PC-9 (cell line): Measurements from ENCODE around the gene ADARB2. TPM values are rescaled to one million over a fixed set of nuclear protein-coding genes. Genes with fewer than 3 reads are reported as not detected.

Experiments
- BruUV-seq: library from RNA; stranded (reverse); fragments of 400-500 nt; replicated peaks from 2 replicates; lab custom pipeline; 2021; lab: Mats Ljungman, UMichigan
- CTCF ChIA-PET: fragments of 300-600 bp; sonication (Branson Sonifier 250); formaldehyde crosslinking; loops from one replicate; lab custom pipeline; 2022; ENCODE audit warnings: antibody characterized with exemption; lab: Charles Lee
- POLR2A ChIA-PET: fragments of 300-600 bp; sonication (Branson Sonifier 250); formaldehyde crosslinking; loops from one replicate; lab custom pipeline; 2022; ENCODE audit warnings: antibody characterized with exemption; ENCODE audit not compliant: unreplicated experiment; lab: Charles Lee
- DNase-seq, 2 experiments: peaks; one replicate each; pipeline versions ENCODE4 v3.0.0 to v3.0.0-alpha.2; 2015 to 2022; ENCODE audit warnings: mixed read lengths in 1 of 2
- H2AFZ ChIP-seq: fragments of 200-600 bp; sonication (generic); 2 replicates; pipeline ENCODE4 v1.8.1; 2017; ENCODE audit warnings: antibody characterized with exemption
- H3F3A ChIP-seq: fragments of 200-600 bp; sonication (generic); 2 replicates; pipeline ENCODE4 v1.8.1; 2017; ENCODE audit warnings: antibody characterized with exemption, mild to moderate bottlenecking, low read depth; ENCODE audit not compliant: insufficient read depth
- H3K27ac ChIP-seq: fragments of 200-600 bp; sonication (generic); 2 replicates; pipeline ENCODE4 v1.6.1; 2016; ENCODE audit warnings: mixed run types
- H3K27me3 ChIP-seq: fragments of 200-600 bp; sonication (generic); 2 replicates; pipeline ENCODE4 v1.6.1; 2016; ENCODE audit warnings: low read depth, mixed run types; ENCODE audit not compliant: insufficient read depth
- H3K36me3 ChIP-seq: fragments of 200-600 bp; sonication (generic); 2 replicates; pipeline ENCODE4 v1.6.1; 2016; ENCODE audit warnings: low read depth, mixed run types
- H3K4me1 ChIP-seq: fragments of 200-600 bp; sonication (generic); replicated peaks from 2 replicates; pipeline ENCODE4 v1.6.1; 2016; ENCODE audit warnings: mixed run types; ENCODE audit not compliant: insufficient read depth
- H3K4me2 ChIP-seq: fragments of 200-600 bp; sonication (generic); 2 replicates; pipeline ENCODE4 v1.6.1; 2017; ENCODE audit warnings: mixed run types
- H3K4me3 ChIP-seq: fragments of 200-600 bp; sonication (generic); 2 replicates; pipeline ENCODE4 v1.6.1; 2016; ENCODE audit warnings: mixed run types
- H3K79me2 ChIP-seq: fragments of 200-600 bp; sonication (generic); 2 replicates; pipeline ENCODE4 v1.6.1; 2017; ENCODE audit warnings: low read depth, mixed run types
- H3K9me2 ChIP-seq: fragments of 200-600 bp; sonication (generic); 2 replicates; pipeline ENCODE4 v1.8.1; 2017; ENCODE audit warnings: mild to moderate bottlenecking; ENCODE audit not compliant: insufficient read depth
- H3K9me3 ChIP-seq: fragments of 200-600 bp; sonication (generic); 2 replicates; pipeline ENCODE4 v1.8.1; 2016; ENCODE audit warnings: low read depth; ENCODE audit not compliant: insufficient read depth
- H4K20me1 ChIP-seq: fragments of 200-600 bp; sonication (generic); 2 replicates; pipeline ENCODE4 v1.8.1; 2017; ENCODE audit not compliant: insufficient read depth
- EZH2 ChIP-seq: fragments of 200-600 bp; sonication (generic); IDR thresholded peaks from 2 replicates; pipeline ENCODE4 v1.8.0; 2017; ENCODE audit warnings: antibody characterized with exemption, low read depth
- intact Hi-C: fragments of 100-400 bp; cut with micrococcal nuclease; formaldehyde crosslinking; loops from one replicate; pipeline ENCODE4 v1.10.0; 2022; ENCODE audit not compliant: unreplicated experiment
- total RNA-seq: library from RNA; stranded (reverse); gene quantifications from 2 replicates; pipeline ENCODE4 v1.2.3, GENCODE V29; 2021
- TF ChIP-seq, protein P1 (sequence below): fragments of 200-600 bp; sonication (generic); conservative IDR thresholded peaks from 2 replicates; pipeline ENCODE4 v1.6.1; 2017; ENCODE audit warnings: mixed run types, antibody characterized with exemption, mild to moderate bottlenecking, moderate library complexity

The ADARB2 gene
- total RNA-seq, 1 experiment from 2014 or later = not detected

DNA sequence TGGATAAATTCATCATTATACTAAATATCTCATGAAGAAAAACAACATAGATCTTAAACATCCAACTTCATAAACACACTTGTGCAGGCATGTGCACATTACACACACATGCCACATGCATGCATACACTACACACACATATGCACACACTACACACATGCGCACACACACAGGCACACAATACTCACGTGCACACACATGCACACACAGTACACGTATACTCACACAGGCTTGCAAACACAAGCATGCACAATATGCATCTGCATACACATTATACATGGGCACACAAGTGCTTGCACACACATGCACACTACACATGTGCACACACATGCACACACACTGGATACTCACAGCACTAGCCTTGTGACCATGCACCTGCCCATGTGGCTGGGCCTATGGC is 105.2 kb downstream of the ADARB2 start:
- no peak overlapping the region for H2AFZ ChIP-seq
- no peak overlapping the region for H3K4me3 ChIP-seq
- no peak for DNase-seq
- no peaks in the 10 kb centered on the region for H3K4me1 ChIP-seq
- peaks cover 39% of the 10 kb centered on the region for H3K27me3 ChIP-seq
- ChIA-PET POLR2A (no interaction called here), CTCF (no interaction called here)
- no peaks in the 10 kb centered on the region for H3K79me2 ChIP-seq
- H3K9me2 ChIP-seq = no peaks in the 10 kb centered on the region
- no peak for TF ChIP-seq EZH2
- TF ChIP-seq, protein P1, sequence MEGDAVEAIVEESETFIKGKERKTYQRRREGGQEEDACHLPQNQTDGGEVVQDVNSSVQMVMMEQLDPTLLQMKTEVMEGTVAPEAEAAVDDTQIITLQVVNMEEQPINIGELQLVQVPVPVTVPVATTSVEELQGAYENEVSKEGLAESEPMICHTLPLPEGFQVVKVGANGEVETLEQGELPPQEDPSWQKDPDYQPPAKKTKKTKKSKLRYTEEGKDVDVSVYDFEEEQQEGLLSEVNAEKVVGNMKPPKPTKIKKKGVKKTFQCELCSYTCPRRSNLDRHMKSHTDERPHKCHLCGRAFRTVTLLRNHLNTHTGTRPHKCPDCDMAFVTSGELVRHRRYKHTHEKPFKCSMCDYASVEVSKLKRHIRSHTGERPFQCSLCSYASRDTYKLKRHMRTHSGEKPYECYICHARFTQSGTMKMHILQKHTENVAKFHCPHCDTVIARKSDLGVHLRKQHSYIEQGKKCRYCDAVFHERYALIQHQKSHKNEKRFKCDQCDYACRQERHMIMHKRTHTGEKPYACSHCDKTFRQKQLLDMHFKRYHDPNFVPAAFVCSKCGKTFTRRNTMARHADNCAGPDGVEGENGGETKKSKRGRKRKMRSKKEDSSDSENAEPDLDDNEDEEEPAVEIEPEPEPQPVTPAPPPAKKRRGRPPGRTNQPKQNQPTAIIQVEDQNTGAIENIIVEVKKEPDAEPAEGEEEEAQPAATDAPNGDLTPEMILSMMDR = no peak
- H3K9me3 ChIP-seq = no peaks in the 10 kb centered on the region
- no peak overlapping the region for H3K27ac ChIP-seq
- no peaks in the 10 kb centered on the region for H3F3A ChIP-seq
- no peak overlapping the region for H3K4me2 ChIP-seq
- intact Hi-C loops = no loop called here
- BruUV-seq = no TSS peak
- no peaks in the 10 kb centered on the region for H4K20me1 ChIP-seq
- no peaks in the 10 kb centered on the region for H3K36me3 ChIP-seq

DNA sequence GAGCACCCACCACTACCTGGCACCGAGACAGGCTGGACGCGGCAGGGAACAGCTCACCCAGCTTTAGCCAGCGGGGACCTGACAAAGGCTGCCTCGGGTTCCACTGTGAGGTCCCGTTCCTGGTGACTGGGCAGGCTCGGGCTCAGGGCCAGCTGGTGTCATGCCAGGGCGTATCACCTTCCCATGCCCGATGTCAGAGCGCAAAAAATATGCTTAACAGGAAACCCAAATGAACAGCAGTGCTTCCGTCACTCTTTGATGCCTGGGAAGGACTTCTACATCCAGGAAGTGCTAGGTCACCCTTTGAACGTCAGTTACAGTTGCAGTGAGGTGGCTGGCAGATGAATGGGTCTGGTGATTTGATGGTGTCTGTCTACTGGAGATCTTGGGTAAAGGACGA is 106.0 kb downstream of the ADARB2 start:
- no peak overlapping the region for H3K4me3 ChIP-seq
- CTCF ChIA-PET = no interaction called here
- no peak overlapping the region for H2AFZ ChIP-seq
- no peaks in the 10 kb centered on the region for H3K36me3 ChIP-seq
- no peaks in the 10 kb centered on the region for H4K20me1 ChIP-seq
- DNase-seq = no peak
- peaks cover 43% of the 10 kb centered on the region for H3K27me3 ChIP-seq
- H3K4me1 ChIP-seq = no peaks in the 10 kb centered on the region
- no peak overlapping the region for H3K4me2 ChIP-seq
- no peak for TF ChIP-seq EZH2
- TF ChIP-seq, protein P1 = no peak
- H3K9me2 ChIP-seq = no peaks in the 10 kb centered on the region
- H3K79me2 ChIP-seq = no peaks in the 10 kb centered on the region
- intact Hi-C loops = no loop called here
- no peak overlapping the region for H3K27ac ChIP-seq
- H3F3A ChIP-seq = no peaks in the 10 kb centered on the region
- POLR2A ChIA-PET = interaction anchor here (0.6 kb wide), 1 partner anchor 306 kb away, joined by 3 read pairs; no protein-coding TSS in a partner anchor
- H3K9me3 ChIP-seq = no peaks in the 10 kb centered on the region
- no TSS peak for BruUV-seq

DNA sequence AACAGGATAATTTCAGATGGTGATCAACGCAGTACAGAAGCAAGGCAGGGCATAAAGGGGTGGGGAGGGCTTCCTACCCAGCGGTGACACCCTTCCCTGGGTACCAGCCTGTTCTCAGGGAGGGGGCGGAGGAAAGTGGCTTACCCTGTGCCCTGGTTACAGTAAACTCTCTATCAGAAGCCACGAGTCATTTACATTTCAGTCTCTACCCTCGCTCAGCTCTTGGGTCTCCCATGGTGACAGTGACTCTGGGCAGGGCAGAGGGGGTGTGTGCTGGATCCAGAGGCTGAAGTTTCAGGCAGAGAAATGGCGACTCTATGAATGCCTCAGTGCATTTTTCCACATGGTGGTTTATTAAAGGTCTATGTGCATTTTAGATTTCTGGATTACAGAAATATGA is 107.0 kb downstream of the ADARB2 start:
- no peaks in the 10 kb centered on the region for H3K36me3 ChIP-seq
- BruUV-seq = no TSS peak
- POLR2A ChIA-PET = no interaction called here
- TF ChIP-seq EZH2 = no peak
- TF ChIP-seq, protein P1 = no peak
- no peaks in the 10 kb centered on the region for H3K9me2 ChIP-seq
- intact Hi-C loops = no loop called here
- CTCF ChIA-PET = no interaction called here
- no peak overlapping the region for H3K27ac ChIP-seq
- no peaks in the 10 kb centered on the region for H3K9me3 ChIP-seq
- H3K4me2 ChIP-seq = no peak overlapping the region
- no peaks in the 10 kb centered on the region for H3K4me1 ChIP-seq
- no peaks in the 10 kb centered on the region for H4K20me1 ChIP-seq
- peaks cover 45% of the 10 kb centered on the region for H3K27me3 ChIP-seq
- no peak overlapping the region for H2AFZ ChIP-seq
- H3K79me2 ChIP-seq = no peaks in the 10 kb centered on the region
- DNase-seq = no peak
- no peaks in the 10 kb centered on the region for H3F3A ChIP-seq
- no peak overlapping the region for H3K4me3 ChIP-seq
